ENCODE measurements around the gene ZNF319. TPM values are rescaled to one million over a fixed set of nuclear protein-coding genes. Genes with fewer than 3 reads are reported as not detected.
A peak's percentile ranks its signal among the peaks of the same experiment; 100 is the strongest.

Gene ZNF319
- total RNA-seq, 1 donor from 2014 or later, result 11.5 TPM

- no peaks in the 10 kb centered on the region for H3K9me3 Mint-ChIP-seq (ENCODE audit: unreplicated experiment)
- peak overlapping the region; percentile 72 for H2AFZ ChIP-seq (ENCODE audit: low read depth, low read length)
- no peak overlapping the region for H3K27ac Mint-ChIP-seq (ENCODE audit: unreplicated experiment)
- H3K36me3 ChIP-seq (ENCODE audit: insufficient read depth, low read length), result no peaks in the 10 kb centered on the region
- H3K4me1 ChIP-seq (ENCODE audit: insufficient read depth, low read length), result peaks cover 10% of the 10 kb centered on the region
- H3K9me3 ChIP-seq (ENCODE audit: insufficient read depth, low read depth, low read length), result no peaks in the 10 kb centered on the region
- TF ChIP-seq EZH2 (IDR thresholded peaks at IDR 0.05; ENCODE audit: insufficient read depth, low read length), result peak; percentile 76
- no peak for TF ChIP-seq CTCF (IDR thresholded peaks at IDR 0.05; ENCODE audit: insufficient read depth, low read depth, low read length)
- H3K4me3 Mint-ChIP-seq (ENCODE audit: unreplicated experiment), result peak overlapping the region; percentile 87
- H3K27me3 ChIP-seq (ENCODE audit: insufficient read depth, low read length), result peaks cover 17% of the 10 kb centered on the region
- H3K27me3 Mint-ChIP-seq (ENCODE audit: low read depth, unreplicated experiment), result peaks cover 48% of the 10 kb centered on the region
- no peak overlapping the region for H3K9ac ChIP-seq (ENCODE audit: low read length)
- no peaks in the 10 kb centered on the region for H4K20me1 ChIP-seq (ENCODE audit: insufficient read depth, low read length)
- H3K79me2 ChIP-seq (ENCODE audit: insufficient read depth, low read length), result no peaks in the 10 kb centered on the region
- no peaks in the 10 kb centered on the region for H3K4me1 Mint-ChIP-seq (ENCODE audit: low read depth, unreplicated experiment)
- H3K4me3 ChIP-seq (ENCODE audit: insufficient read depth, low read depth, low read length), result peak overlapping the region; percentile 48
- peak overlapping the region; percentile 88 for H3K4me2 ChIP-seq (ENCODE audit: low read length)
- no peak for DNase-seq (ENCODE audit: low read depth)
- no peak for FAIRE-seq
- no peak overlapping the region for H3K27ac ChIP-seq (ENCODE audit: low read depth, low read length)
- H3K36me3 Mint-ChIP-seq (ENCODE audit: low read depth, unreplicated experiment), result peaks cover 3% of the 10 kb centered on the region
These were observed 15.0 kb downstream of the ZNF319 start for GRCh38 chr16:57985204-57986181.

GRCh38 chr16:57984443-57985203, 15.8 kb downstream of the ZNF319 start:
- H4K20me1 ChIP-seq (ENCODE audit: insufficient read depth, low read length), result no peaks in the 10 kb centered on the region
- H3K4me1 Mint-ChIP-seq (ENCODE audit: low read depth, unreplicated experiment), result no peaks in the 10 kb centered on the region
- peak overlapping the region; percentile 87 for H3K4me3 Mint-ChIP-seq (ENCODE audit: unreplicated experiment)
- no peaks in the 10 kb centered on the region for H3K36me3 ChIP-seq (ENCODE audit: insufficient read depth, low read length)
- H3K9ac ChIP-seq (ENCODE audit: low read length), result peak overlapping the region; percentile 60
- peaks cover 45% of the 10 kb centered on the region for H3K27me3 Mint-ChIP-seq (ENCODE audit: low read depth, unreplicated experiment)
- H3K4me3 ChIP-seq (ENCODE audit: insufficient read depth, low read depth, low read length), result peak overlapping the region; percentile 48
- H3K27ac ChIP-seq (ENCODE audit: low read depth, low read length), result no peak overlapping the region
- no peaks in the 10 kb centered on the region for H3K9me3 Mint-ChIP-seq (ENCODE audit: unreplicated experiment)
- no peak for TF ChIP-seq CTCF (IDR thresholded peaks at IDR 0.05; ENCODE audit: insufficient read depth, low read depth, low read length)
- H3K36me3 Mint-ChIP-seq (ENCODE audit: low read depth, unreplicated experiment), result peaks cover 3% of the 10 kb centered on the region
- no peaks in the 10 kb centered on the region for H3K9me3 ChIP-seq (ENCODE audit: insufficient read depth, low read depth, low read length)
- H3K79me2 ChIP-seq (ENCODE audit: insufficient read depth, low read length), result no peaks in the 10 kb centered on the region
- no peak overlapping the region for H3K27ac Mint-ChIP-seq (ENCODE audit: unreplicated experiment)
- H3K4me2 ChIP-seq (ENCODE audit: low read length), result peak overlapping the region; percentile 88
- peaks cover 17% of the 10 kb centered on the region for H3K27me3 ChIP-seq (ENCODE audit: insufficient read depth, low read length)
- peak overlapping the region; percentile 95 for H2AFZ ChIP-seq (ENCODE audit: low read depth, low read length)
- H3K4me1 ChIP-seq (ENCODE audit: insufficient read depth, low read length), result peaks cover 10% of the 10 kb centered on the region
- DNase-seq (ENCODE audit: low read depth) (peak; percentile 44), FAIRE-seq (no peak)

Data from astrocyte (in vitro differentiated cells and primary cell).